Stimulated activated CD8-positive, alpha-beta memory T cell treated with anti-CD3 and anti-CD28 coated beads, Interleukin-4, amount 100 ng/mL, for 1 hour (primary cell): ENCODE data around the gene MECP2.
A peak's percentile ranks its signal among the peaks of the same experiment; 100 is the strongest.
"Not testable (repeated sequence)": the region's sequence is repeated elsewhere in the genome, so short reads cannot be mapped to it uniquely, and the experiment has no call there.

Source experiments
- DNase-seq, 2 donors: peaks; one replicate each; pipeline ENCODE4 v3.0.0-alpha.2; 2020; ENCODE audit warnings: low read depth in 2 of 2, low spot score in 1 of 2

The MECP2 gene

GRCh38 chrX:154097589-154098541, at the start of gene MECP2:
Gene MECP2, minus strand, starts transcription at chrX:154097717.
- peak; percentile 55 to 67 for DNase-seq

GRCh38 chrX:154144010-154144409, 46.5 kb upstream of the MECP2 start, which contains the start of gene OPN1LW:
Gene OPN1LW, plus strand, starts transcription at chrX:154144243. Its CDS starts 41 bp downstream, at chrX:154144284.
- DNase-seq: not testable (repeated sequence)

GRCh38 chrX:154142950-154143745, 45.6 kb upstream of the MECP2 start:
- no peak for DNase-seq

GRCh38 chrX:154142386-154142785, 44.9 kb upstream of the MECP2 start:
- DNase-seq: no peak

- DNase-seq: no peak
Measured at GRCh38 chrX:154140742-154141141, 43.2 kb upstream of the MECP2 start.

- DNase-seq: no peak
Measured at GRCh38 chrX:154140206-154140605, 42.7 kb upstream of the MECP2 start.

- DNase-seq: no peak
Measured at GRCh38 chrX:154138857-154139256, 41.3 kb upstream of the MECP2 start.

- peak; percentile 28 to 33 for DNase-seq
Measured at GRCh38 chrX:154136627-154137161, 39.2 kb upstream of the MECP2 start.

- DNase-seq: no peak
Measured at GRCh38 chrX:154135458-154136229, 38.1 kb upstream of the MECP2 start.

- no peak for DNase-seq
Measured at GRCh38 chrX:154132366-154132765, 34.8 kb upstream of the MECP2 start.

GRCh38 chrX:154131955-154132354, 34.4 kb upstream of the MECP2 start:
- DNase-seq: no peak

- no peak for DNase-seq
Measured at GRCh38 chrX:154126101-154126500, 28.6 kb upstream of the MECP2 start.

GRCh38 chrX:154125391-154126040, 28.0 kb upstream of the MECP2 start:
- DNase-seq: no peak

- peak in 1 of 2 donors; percentile 3 for DNase-seq
Measured at GRCh38 chrX:154123241-154124219, 26.0 kb upstream of the MECP2 start.

- DNase-seq: no peak
Measured at GRCh38 chrX:154121961-154122360, 24.4 kb upstream of the MECP2 start.

- no peak for DNase-seq
Measured at GRCh38 chrX:154121207-154121606, 23.7 kb upstream of the MECP2 start.

GRCh38 chrX:154120567-154120966, 23.1 kb upstream of the MECP2 start:
- no peak for DNase-seq

- DNase-seq: no peak
Measured at GRCh38 chrX:154117566-154117965, 20.0 kb upstream of the MECP2 start.
